ENCODE data around the gene KLF11. TPM values are rescaled to one million over a fixed set of nuclear protein-coding genes. Genes with fewer than 3 reads are reported as not detected.
A peak's percentile ranks its signal among the peaks of the same experiment; 100 is the strongest.

Gene KLF11
- total RNA-seq, 1 donor from 2014 or later = 7.8 TPM

DNA sequence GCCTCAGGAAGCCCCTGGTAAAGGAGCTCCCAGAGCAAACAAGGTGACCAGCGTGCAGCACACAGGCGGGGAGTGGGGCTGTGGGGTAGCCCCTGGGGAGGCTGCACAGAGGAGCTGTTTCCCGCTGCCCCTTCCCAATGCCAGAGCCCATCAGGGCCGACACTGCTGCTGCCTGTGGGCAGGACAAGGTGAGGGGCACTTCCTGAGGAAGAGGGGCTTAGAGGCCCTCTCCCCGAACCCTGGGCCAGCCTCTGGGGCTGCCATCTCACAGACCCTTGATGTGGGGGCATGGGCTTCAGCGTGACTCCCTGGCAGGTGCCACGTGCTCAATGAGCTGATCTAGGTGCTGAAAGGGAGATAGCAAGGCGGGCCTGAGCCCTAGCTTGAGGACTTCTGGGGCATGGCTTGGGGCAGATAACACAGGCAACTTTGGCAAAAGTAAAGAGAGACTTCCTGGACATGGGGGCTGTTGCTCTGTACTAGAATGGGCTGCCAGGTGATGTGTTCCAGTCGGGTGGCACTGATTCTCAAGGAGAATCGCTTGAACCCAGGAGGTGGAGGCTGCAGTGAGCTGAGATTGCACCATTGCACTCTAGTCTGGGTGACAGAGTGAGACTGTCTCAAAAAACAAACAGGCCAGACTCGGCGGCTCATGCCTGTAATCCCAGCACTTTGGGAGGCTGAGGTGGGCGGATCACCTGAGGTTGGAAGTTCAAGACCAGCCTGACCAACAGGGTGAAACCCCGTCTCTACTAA, 9.9 kb upstream of the KLF11 start:
- no peaks in the 10 kb centered on the region for H3K36me3 Mint-ChIP-seq (ENCODE audit: low read depth)
- H3K27me3 Mint-ChIP-seq (ENCODE audit: insufficient read depth) = peaks cover 8% of the 10 kb centered on the region
- H3K4me3 Mint-ChIP-seq = no peak overlapping the region
- intact Hi-C loops (cut with micrococcal nuclease) = no loop called here
- peaks cover 34% of the 10 kb centered on the region for H3K4me1 Mint-ChIP-seq (ENCODE audit: low read depth)
- H3K9me3 Mint-ChIP-seq = no peaks in the 10 kb centered on the region
- DNase-seq (ENCODE audit: low spot score) = no peak
- H3K27ac Mint-ChIP-seq = no peak overlapping the region

DNA sequence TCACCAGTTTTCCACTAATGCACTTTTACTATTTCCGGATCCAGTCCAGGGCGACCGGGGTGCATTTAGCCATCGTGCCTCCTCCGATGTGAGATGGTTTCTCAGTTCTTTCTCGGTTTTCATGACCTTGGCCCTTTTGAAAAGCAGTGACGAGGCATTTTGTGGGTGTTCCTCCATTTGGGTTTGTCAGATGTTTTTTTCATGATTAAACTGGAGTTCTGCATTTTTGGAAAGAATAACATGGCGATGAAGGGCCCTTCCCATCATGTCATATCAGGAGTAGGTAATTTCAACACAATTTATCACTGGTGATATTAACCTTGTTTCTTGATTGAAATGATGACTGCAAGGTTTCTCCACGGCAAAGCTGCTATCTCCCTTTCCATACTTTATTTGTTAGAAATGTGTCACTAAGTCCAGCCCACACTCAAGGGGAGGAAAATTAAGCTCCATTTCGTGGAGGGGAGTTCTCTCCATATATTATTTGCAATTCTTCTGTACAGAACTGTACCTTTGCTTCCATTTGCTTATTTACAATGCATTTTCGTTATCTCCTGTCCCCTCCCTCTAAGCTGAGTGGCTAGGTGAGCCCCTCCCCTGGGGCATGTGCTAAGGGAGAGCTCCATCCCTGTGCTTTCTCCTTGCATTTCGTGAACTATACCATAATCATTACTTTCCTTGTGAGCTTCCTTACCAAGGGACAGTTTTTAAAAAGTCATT, 8.9 kb upstream of the KLF11 start:
- H3K27ac Mint-ChIP-seq = peak overlapping the region; percentile 76
- H3K4me1 Mint-ChIP-seq (ENCODE audit: low read depth) = peaks cover 24% of the 10 kb centered on the region
- intact Hi-C loops (cut with micrococcal nuclease) = no loop called here
- no peaks in the 10 kb centered on the region for H3K9me3 Mint-ChIP-seq
- no peak overlapping the region for H3K4me3 Mint-ChIP-seq
- no peak for DNase-seq (ENCODE audit: low spot score)
- peaks cover 8% of the 10 kb centered on the region for H3K27me3 Mint-ChIP-seq (ENCODE audit: insufficient read depth)
- H3K36me3 Mint-ChIP-seq (ENCODE audit: low read depth) = no peaks in the 10 kb centered on the region

DNA sequence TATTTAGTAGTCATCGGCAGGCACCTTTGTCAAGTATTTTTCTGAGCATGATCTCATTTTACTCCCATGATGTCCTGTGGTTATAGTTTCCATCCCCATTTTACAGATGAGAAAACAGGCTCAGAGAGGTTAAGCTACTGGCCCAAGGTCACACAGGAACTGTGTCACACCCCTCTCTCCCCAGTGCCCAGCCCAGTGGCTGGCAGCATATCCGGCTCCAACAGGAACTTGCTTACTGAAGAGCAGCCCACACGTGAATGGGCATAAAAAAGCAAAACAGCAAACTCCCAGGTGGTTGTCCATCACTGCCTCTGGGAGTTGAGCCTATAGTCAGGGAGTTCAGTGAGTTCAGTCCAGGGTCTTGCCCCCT, 8.3 kb upstream of the KLF11 start:
- DNase-seq (ENCODE audit: low spot score) = no peak
- Mint-ChIP-seq H3K27ac (no peak overlapping the region), H3K27me3 (ENCODE audit: insufficient read depth) (peaks cover 10% of the 10 kb centered on the region), H3K9me3 (no peaks in the 10 kb centered on the region), H3K4me1 (ENCODE audit: low read depth) (peaks cover 19% of the 10 kb centered on the region), H3K36me3 (ENCODE audit: low read depth) (no peaks in the 10 kb centered on the region), H3K4me3 (no peak overlapping the region)
- intact Hi-C loops (cut with micrococcal nuclease) = no loop called here

DNA sequence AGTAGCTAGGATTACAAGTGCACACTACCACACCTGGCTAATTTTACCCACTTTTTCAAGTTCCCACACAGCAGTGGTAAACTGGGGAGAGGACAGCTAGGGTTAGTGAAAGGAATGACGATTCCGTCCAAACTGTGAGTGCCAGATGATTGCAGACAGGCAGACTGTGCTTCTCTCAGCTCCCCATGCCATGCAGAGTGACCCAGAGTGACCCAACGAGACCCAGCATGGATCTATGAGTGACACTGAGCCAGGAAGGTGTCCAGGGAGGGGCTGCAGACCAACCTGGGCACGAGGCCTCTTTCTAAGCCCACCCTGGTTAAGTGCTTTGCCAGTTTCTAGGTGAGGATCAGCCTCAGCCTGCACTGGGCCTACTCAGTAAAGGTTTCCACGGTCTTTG, 7.7 kb upstream of the KLF11 start:
- no peak overlapping the region for H3K4me3 Mint-ChIP-seq
- no peaks in the 10 kb centered on the region for H3K9me3 Mint-ChIP-seq
- DNase-seq (ENCODE audit: low spot score) = no peak
- peaks cover 14% of the 10 kb centered on the region for H3K4me1 Mint-ChIP-seq (ENCODE audit: low read depth)
- H3K36me3 Mint-ChIP-seq (ENCODE audit: low read depth) = no peaks in the 10 kb centered on the region
- peaks cover 15% of the 10 kb centered on the region for H3K27me3 Mint-ChIP-seq (ENCODE audit: insufficient read depth)
- intact Hi-C loops (cut with micrococcal nuclease) = no loop called here
- no peak overlapping the region for H3K27ac Mint-ChIP-seq

DNA sequence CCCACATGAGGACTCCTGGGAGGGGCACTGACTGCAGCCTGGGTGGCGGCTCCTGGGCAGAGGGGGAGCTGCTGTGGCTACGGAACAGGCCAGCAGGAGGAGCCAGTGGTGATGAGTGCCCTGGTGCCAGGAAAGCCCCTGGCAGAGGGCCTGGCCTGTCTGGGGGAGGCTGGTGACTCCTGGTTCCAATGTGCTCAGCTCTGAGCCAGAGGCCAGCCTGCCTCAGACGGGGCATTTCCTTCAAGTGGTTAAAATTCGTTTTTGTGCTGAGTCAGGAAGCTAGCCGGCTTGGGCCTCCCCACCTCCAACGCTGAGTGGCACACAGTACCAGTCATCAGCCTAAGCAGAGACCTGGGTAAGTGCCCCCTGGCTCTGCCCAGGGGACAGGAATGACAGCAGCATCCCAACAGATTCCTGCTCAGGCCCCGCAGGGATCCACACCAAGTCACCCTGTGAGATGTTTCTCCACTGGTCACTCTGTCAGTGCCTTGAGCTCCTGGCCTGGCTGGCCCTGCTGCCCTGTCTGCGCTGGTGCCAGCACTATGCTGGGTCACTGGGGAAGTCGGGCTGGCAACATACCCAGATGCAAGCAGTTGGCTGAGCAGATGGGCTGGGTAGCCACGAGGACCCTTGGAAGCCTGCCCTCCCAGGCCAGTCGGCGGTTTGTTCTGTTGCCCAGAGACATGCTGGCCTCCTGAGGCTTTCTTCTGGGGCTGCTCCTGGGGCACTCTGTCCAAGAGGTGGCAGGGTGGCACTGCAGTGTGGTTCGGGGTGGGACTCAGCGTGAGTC, 7.1 kb upstream of the KLF11 start:
- intact Hi-C loops (cut with micrococcal nuclease) = no loop called here
- no peak for DNase-seq (ENCODE audit: low spot score)
- Mint-ChIP-seq H3K36me3 (ENCODE audit: low read depth) (no peaks in the 10 kb centered on the region), H3K27me3 (ENCODE audit: insufficient read depth) (peaks cover 22% of the 10 kb centered on the region), H3K27ac (no peak overlapping the region), H3K4me1 (ENCODE audit: low read depth) (peaks cover 14% of the 10 kb centered on the region), H3K9me3 (no peaks in the 10 kb centered on the region), H3K4me3 (no peak overlapping the region)

DNA sequence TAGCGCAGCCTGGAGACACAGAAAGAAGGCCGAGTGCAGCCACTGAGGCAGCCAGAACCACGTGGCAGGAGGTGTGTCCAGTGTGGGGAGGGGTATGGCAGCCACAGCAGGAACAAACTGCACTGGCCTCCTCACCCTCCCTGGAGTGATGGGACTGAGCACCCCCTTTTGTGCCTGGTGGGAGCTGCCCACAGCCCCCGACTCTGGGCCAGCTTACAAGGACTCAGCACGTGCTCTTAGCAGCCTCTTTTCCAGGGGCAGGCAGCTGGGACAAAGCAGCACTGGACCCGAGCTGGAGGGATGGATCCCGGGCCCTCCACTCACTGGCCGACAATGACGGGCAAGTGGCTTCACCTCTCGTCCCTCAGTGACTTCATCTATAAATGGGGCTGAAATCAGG, 5.2 kb upstream of the KLF11 start:
- peaks cover 28% of the 10 kb centered on the region for H3K27me3 Mint-ChIP-seq (ENCODE audit: insufficient read depth)
- intact Hi-C loops (cut with micrococcal nuclease) = no loop called here

DNA sequence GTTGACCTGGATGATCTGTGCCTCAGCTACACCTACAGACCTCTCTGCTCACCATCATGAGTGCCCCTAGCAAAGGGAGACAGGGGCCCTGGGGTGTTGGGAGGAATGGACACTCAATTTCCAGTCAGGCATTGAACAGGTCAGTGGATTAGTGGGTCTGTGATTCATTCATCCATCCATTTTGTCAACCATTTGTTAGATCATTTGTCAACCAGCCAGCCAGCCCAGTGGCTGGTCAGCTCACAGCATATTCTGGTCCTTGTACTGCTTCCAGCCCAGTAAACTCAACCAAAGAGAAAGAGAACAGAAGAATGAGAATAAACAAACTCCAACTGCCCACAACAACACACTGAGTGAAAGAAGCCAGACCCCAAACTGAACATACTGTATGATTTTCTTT, 4.6 kb upstream of the KLF11 start:
- Mint-ChIP-seq H3K27ac (no peak overlapping the region), H3K9me3 (no peaks in the 10 kb centered on the region), H3K4me1 (ENCODE audit: low read depth) (peaks cover 21% of the 10 kb centered on the region), H3K27me3 (ENCODE audit: insufficient read depth) (peaks cover 28% of the 10 kb centered on the region), H3K36me3 (ENCODE audit: low read depth) (no peaks in the 10 kb centered on the region), H3K4me3 (no peak overlapping the region)
- DNase-seq (ENCODE audit: low spot score) = no peak
- intact Hi-C loops (cut with micrococcal nuclease) = no loop called here

More for the DNA sequence above, 5.2 kb upstream of the KLF11 start:
- no peaks in the 10 kb centered on the region for H3K36me3 Mint-ChIP-seq (ENCODE audit: low read depth)
- no peak for DNase-seq (ENCODE audit: low spot score)
- H3K4me1 Mint-ChIP-seq (ENCODE audit: low read depth) = peaks cover 21% of the 10 kb centered on the region
- no peak overlapping the region for H3K27ac Mint-ChIP-seq
- no peak overlapping the region for H3K4me3 Mint-ChIP-seq
- H3K9me3 Mint-ChIP-seq = no peaks in the 10 kb centered on the region

DNA sequence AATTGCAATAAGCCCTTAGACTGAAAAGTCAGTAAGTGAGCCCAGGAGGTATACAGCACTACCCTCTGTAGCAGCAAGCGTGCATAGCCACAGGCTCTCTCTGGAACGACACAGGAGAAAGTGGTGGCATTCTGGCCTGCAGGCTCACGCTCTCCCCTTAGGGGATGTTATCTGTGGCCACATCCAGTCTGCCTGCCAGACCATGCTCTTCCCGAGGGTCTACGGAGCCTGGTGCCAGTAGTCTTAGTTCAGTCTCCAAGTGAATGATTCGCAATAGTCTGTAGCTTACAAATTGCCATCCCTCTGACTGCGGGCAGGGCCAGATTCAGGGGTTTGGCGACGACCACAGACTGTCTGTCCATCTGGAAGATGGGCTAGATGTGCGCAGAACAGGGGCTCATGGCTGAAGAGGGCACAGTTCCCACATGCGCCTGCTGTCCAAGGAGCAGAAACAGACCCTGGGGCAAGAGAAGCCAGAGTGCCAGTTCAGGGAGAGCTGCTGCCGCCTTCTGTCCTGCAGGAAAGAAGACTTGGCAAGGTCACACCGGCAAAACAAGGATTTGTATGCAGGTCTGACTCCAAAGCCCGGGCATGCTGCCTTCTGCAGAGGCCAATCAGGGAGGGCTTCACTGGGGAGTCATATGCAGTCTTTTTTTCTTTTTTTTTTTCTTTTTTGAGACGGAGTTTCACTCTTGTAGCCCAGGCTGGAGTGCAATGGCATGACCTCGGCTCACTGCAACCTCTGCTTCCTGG, 3.5 kb upstream of the KLF11 start:
- Mint-ChIP-seq H3K27ac (no peak overlapping the region), H3K4me1 (ENCODE audit: low read depth) (peaks cover 18% of the 10 kb centered on the region), H3K4me3 (no peak overlapping the region), H3K9me3 (no peaks in the 10 kb centered on the region), H3K27me3 (ENCODE audit: insufficient read depth) (peaks cover 26% of the 10 kb centered on the region), H3K36me3 (ENCODE audit: low read depth) (no peaks in the 10 kb centered on the region)
- DNase-seq (ENCODE audit: low spot score) = no peak
- intact Hi-C loops (cut with micrococcal nuclease) = loop anchor here (10.0 kb wide), 2 partner anchors 485 to 835 kb away; partner anchors contain the start of genes ADAM17 and ASAP2

DNA sequence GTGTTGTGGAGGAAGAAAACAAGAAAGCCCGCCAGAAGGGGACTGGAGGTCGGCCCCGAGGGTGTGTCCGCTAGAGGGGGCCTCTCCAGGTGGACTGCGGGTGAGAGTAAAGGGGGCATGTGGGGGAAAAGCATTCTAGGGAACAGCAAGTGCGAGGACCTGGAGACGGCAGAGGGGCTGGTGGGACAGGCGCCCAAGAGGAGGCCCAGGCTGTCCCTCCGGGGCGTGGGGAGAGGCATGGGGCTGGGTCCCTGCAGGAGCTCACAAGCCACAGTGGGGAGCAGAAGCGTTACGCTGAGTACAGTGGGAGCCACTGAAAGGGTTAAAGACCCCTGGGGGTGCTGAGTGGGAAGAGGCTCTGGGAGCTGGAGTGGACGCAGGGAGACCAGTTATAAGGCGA, 1.6 kb upstream of the KLF11 start:
- peaks cover 8% of the 10 kb centered on the region for H3K4me1 Mint-ChIP-seq (ENCODE audit: low read depth)
- peaks cover 22% of the 10 kb centered on the region for H3K27me3 Mint-ChIP-seq (ENCODE audit: insufficient read depth)
- intact Hi-C loops (cut with micrococcal nuclease) = loop anchor here (2.0 to 10.0 kb wide), 3 partner anchors 411 to 837 kb away; partner anchors contain the start of genes ADAM17, ASAP2 and YWHAQ
- peak overlapping the region; percentile 37 for H3K4me3 Mint-ChIP-seq
- H3K9me3 Mint-ChIP-seq = no peaks in the 10 kb centered on the region
- peaks cover 3% of the 10 kb centered on the region for H3K36me3 Mint-ChIP-seq (ENCODE audit: low read depth)
- no peak overlapping the region for H3K27ac Mint-ChIP-seq
- DNase-seq (ENCODE audit: low spot score) = no peak

DNA sequence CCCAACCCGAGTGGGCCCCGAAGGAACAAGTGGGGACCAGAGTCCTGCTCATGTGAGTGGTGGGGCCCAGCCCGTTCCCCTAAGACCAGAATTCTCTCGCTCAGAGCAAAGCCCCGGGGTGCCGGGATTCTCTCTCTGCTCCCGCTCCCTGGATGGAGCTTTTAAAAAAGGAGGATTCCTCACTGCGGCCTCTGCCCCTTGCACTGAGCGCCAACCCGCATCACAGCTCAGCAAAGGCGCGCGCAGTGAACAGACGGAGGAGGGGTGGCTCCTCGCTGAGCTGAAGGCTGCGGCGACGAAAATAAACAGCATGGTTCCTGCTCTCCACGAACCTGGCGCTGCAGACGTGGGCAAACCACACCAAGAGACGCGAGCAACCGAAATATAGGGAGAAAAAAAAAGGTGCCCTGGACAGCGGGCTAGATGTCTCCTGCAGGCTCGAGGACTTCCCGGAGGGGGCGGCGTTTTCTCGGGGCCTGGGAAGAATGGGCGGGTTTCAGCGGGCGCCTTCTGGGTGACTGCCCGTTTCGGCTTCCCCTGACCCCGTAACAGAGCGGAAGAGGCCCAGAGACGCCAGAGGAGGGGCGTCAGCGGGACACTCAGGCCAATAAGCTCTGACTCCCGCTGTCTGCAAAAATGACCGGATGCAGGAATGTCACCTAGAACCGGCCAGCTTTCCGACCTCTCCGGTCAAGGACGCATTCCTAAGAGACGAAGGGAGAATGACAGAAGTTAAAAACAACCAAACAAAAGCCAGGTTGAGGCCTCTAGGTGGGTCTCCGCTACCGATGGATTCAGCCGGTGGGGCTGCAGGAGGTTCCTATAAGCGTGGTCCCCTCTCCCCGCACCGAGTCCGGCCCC, 819 bp upstream of the KLF11 start:
- Mint-ChIP-seq H3K9me3 (no peaks in the 10 kb centered on the region), H3K27me3 (ENCODE audit: insufficient read depth) (peaks cover 22% of the 10 kb centered on the region), H3K27ac (peak overlapping the region; percentile 87), H3K4me1 (ENCODE audit: low read depth) (peaks cover 14% of the 10 kb centered on the region), H3K36me3 (ENCODE audit: low read depth) (peaks cover 7% of the 10 kb centered on the region), H3K4me3 (peak overlapping the region; percentile 81)
- intact Hi-C loops (cut with micrococcal nuclease) = loop anchor here (1.0 to 10.0 kb wide), 4 partner anchors 260 to 838 kb away; partner anchors contain the start of genes ADAM17, ASAP2, HPCAL1 and YWHAQ
- DNase-seq (ENCODE audit: low spot score) = no peak

DNA sequence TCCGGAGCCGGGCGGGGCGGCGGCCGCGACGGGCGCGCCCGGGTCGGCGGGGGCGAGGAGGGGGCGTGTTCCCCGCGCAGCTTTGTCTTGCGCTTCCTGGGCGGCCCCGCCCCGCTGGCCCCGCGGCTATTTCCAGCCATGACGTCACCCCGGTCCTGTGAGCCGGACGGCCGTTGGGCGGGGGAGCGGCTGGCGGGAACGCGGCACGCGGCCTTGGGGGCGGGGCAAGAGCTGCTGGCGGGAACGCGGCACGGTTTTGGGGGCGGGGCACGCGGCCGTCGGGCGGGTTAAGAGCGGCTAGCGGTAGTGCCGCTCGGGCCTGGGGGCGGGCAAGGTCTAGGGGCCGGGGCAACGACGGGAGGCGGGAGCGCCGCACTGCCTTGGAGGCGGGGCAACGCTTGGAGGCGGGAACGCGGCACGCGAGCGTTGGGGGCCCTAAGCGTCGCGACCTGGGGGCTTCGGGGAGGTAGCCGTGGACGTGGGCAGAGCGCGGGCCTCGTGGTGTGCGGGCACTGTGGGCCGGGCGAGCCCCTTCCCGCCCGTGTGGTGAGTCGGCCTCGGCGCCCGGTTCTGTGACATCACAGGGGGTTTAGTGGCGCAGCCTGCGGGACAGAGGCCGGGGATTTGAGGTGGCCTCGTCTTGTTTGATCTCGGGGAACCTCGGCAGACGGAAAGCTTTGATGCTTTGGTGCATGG, 704 bp downstream of the KLF11 start:
- H3K36me3 Mint-ChIP-seq (ENCODE audit: low read depth) = peaks cover 7% of the 10 kb centered on the region
- H3K27ac Mint-ChIP-seq = peak overlapping the region; percentile 66
- H3K9me3 Mint-ChIP-seq = no peaks in the 10 kb centered on the region
- intact Hi-C loops (cut with micrococcal nuclease) = loop anchor here (1.0 to 10.0 kb wide), 8 partner anchors 78 to 839 kb away; partner anchors contain the start of genes ADAM17, ASAP2, GRHL1 and HPCAL1
- DNase-seq (ENCODE audit: low spot score) = peak; percentile 86
- peaks cover 14% of the 10 kb centered on the region for H3K4me1 Mint-ChIP-seq (ENCODE audit: low read depth)
- peak overlapping the region; percentile 77 for H3K4me3 Mint-ChIP-seq
- H3K27me3 Mint-ChIP-seq (ENCODE audit: insufficient read depth) = peaks cover 22% of the 10 kb centered on the region
